Fibroblast of the aortic adventitia (primary cell): ENCODE results near the gene RPS6KA1. TPM values are rescaled to one million over a fixed set of nuclear protein-coding genes. Genes with fewer than 3 reads are reported as not detected.

ENCODE experiments used
- DNase-seq: peaks from one replicate; pipeline ENCODE4 v3.0.0-alpha.2; 2010; ENCODE audit warnings: low read depth
- H3K4me3 ChIP-seq: 2 replicates; pipeline ENCODE4 v1.5.1; 2011; ENCODE audit warnings: low read depth, mild to moderate bottlenecking, control low read depth, low read length, moderate library complexity
- total RNA-seq: library from RNA; depleted of rRNA; stranded (reverse); fragments of >200 nt; gene quantifications from 2 replicates; pipeline ENCODE4 v1.2.3, GENCODE V29; 2012; ENCODE audit warnings: low replicate concordance
- TF ChIP-seq, protein P1 (sequence below): IDR thresholded peaks from 2 replicates; pipeline ENCODE4 v1.5.1; 2011; ENCODE audit warnings: mild to moderate bottlenecking, low read length, control low read depth, inconsistent platforms; ENCODE audit not compliant: insufficient read depth

RPS6KA1 gene
- total RNA-seq, 1 donor = 1.3 TPM

DNA sequence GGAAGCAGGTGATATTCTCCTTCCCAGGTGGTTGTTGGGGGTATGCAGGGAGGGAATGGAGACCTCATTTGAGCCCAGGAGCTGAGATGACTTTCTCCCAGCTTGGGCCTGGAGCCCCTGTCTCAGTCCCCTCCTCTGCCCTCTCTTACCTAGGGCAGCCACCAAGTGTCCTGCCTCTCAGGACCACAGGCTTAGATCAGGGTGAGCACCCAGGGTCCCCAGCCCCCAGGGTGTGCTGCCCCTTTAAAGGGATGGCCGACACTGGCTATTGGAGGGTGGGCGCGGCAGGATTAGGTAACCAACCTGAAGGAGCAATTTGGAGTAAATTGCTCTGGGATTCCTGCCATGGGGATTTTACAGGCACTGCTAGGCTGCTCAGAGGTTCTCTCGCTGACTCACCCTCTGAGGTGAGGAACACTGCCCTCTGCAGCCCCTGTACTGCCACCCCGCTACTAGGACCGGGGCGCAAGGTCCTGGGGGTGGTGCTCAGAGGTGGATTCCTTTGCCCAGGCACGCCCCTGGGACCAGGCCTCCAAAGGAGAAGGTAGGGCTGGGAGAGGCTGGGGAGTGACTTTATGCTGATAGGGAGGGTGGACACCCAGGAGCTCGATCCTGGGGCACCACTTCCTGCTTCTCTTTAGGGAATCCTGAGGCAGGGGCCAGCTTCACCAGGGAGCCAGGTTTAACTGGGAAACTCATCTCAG, 1.5 kb downstream of the RPS6KA1 start:
- no peak overlapping the region for H3K4me3 ChIP-seq
- TF ChIP-seq, protein P1, sequence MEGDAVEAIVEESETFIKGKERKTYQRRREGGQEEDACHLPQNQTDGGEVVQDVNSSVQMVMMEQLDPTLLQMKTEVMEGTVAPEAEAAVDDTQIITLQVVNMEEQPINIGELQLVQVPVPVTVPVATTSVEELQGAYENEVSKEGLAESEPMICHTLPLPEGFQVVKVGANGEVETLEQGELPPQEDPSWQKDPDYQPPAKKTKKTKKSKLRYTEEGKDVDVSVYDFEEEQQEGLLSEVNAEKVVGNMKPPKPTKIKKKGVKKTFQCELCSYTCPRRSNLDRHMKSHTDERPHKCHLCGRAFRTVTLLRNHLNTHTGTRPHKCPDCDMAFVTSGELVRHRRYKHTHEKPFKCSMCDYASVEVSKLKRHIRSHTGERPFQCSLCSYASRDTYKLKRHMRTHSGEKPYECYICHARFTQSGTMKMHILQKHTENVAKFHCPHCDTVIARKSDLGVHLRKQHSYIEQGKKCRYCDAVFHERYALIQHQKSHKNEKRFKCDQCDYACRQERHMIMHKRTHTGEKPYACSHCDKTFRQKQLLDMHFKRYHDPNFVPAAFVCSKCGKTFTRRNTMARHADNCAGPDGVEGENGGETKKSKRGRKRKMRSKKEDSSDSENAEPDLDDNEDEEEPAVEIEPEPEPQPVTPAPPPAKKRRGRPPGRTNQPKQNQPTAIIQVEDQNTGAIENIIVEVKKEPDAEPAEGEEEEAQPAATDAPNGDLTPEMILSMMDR = no peak
- DNase-seq = peak; percentile 29

DNA sequence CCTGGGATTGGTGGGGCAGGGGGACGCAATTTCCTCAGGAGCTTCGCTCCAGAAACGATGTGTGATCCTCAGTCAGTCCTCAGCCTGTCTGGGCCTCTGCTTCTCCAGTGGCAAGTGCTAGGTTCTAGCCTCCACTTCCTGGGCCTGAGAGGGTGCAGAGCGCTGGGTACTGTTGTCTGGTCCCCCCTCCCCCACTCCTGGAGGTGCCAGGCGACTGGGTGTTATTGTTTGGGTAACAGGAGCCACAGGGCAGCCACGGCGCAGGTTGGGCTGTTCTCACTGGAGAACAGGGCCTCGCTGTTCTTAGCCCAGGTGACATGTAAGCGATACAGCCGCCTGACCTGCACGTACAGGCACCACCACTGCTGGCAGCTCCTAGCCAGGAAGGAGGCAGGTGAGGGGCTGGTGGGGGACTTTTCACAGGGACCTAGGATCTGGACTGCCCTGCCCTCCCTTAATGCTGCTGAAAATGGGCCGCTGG, 2.1 kb downstream of the RPS6KA1 start:
- TF ChIP-seq, protein P1 = no peak
- H3K4me3 ChIP-seq = no peak overlapping the region
- no peak for DNase-seq

DNA sequence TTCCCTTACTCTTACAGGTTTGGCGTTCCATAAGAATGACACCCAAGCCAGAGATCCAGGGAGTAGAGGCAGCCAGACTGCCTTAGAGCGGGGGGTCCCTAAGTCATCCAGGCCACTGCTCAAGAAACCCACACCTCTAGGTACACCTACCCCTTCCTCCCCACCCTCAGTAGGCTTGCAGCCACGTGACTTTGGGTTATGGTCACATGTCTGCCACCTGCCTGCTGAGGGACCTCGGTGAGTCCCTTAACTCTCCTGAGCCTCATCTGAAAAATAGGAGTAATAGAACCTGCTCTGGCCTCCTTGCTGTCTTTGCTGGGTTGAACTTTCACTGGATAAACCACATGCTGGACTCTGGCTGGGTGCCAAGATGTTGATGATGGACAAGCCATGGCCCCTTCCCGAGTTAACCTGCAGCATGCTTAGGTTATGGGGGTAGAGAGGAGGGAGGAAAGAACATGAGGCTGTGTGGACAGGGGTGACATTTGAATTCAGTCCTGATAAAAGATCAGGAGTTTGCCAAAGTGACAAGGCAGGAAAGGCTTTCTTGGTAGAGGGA, 4.5 kb downstream of the RPS6KA1 start:
- TF ChIP-seq, protein P1 = no peak
- H3K4me3 ChIP-seq = no peak overlapping the region
- DNase-seq = no peak

DNA sequence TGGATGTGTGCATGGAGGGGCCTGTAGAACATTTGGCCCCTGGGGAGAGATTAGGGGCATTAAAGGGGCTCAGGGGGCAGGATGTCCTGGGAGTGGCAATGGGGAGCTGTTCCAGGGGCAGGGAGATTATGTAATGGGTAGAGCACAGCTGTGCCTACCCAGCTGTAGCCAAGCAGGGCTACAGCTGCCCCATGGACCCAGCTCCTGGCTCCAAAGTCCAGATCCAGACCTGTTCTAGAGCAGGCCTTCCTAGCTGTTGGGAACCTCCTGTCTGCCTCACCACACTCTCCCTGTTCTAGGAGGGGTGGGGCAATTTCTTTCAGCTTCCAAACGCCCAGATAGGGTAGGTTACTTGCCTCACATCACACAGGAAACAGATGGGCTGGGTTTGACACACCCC, 5.6 kb downstream of the RPS6KA1 start:
- TF ChIP-seq, protein P1 = no peak
- DNase-seq = no peak
- no peak overlapping the region for H3K4me3 ChIP-seq

DNA sequence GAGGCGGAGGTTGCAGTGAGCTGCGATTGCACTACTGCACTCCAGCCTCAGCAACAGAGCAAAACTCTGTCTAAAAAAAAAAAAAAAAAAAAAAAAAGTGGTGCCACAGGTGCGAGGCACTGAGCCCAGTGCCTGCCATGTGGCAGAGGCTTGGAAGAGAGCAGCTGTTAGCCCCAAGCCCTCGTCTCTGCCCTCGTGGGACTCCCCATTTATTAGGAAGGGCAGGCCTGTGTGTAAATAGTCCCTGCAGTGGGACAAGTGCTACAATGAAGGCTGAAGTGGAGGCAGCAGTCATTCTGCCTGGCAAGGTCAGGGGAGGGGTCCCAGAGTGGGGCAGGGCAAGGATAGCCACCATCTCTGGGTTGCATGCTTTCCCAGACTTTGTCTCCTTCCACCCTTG, 6.5 kb downstream of the RPS6KA1 start:
- no peak for DNase-seq
- no peak overlapping the region for H3K4me3 ChIP-seq
- TF ChIP-seq, protein P1 = no peak

DNA sequence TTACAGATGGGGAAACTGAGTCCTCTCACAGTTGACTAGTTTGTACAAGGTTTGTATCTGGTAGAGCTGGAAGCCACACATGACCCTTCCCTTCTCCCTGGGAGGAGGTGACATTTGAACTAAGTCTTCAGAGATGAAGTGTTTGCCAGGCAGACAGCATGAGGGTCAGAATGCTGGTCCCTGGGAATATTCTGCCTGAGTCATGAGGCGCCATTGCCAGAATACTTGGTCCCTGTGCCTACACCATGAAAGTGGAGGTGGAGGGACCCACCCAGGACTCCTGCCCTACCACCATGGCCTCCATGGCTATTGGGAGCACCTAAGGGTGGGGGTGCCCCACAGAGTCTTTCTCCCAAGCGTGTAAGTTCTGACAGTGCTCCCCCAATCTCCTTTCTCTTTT, 7.0 kb downstream of the RPS6KA1 start:
- H3K4me3 ChIP-seq = no peak overlapping the region
- TF ChIP-seq, protein P1 = no peak
- DNase-seq = no peak

DNA sequence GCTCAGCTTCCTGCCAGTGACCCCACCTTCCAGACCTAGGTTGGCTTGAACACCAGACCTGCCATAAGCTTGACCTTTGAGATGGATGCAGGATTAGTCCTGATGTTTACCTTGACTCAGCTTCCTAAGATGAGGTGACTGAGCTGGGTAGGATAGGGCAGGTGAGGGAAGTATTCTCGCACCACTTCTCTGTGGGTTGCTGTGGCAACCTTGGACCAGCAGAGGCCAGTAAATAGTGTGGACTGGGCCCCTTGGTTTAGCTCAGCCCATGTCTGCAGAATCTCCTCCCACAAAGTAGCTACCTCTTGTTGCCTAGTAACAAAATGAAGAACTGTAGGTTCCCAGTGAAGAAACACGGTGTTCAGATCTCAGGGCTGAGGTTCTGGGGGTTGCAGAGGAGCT, 8.4 kb downstream of the RPS6KA1 start:
- DNase-seq = peak; percentile 12
- no peak overlapping the region for H3K4me3 ChIP-seq
- TF ChIP-seq, protein P1 = peak; percentile 23
